ENCODE results near the gene IP6K3.
A peak's percentile ranks its signal among the peaks of the same experiment; 100 is the strongest.

DNA sequence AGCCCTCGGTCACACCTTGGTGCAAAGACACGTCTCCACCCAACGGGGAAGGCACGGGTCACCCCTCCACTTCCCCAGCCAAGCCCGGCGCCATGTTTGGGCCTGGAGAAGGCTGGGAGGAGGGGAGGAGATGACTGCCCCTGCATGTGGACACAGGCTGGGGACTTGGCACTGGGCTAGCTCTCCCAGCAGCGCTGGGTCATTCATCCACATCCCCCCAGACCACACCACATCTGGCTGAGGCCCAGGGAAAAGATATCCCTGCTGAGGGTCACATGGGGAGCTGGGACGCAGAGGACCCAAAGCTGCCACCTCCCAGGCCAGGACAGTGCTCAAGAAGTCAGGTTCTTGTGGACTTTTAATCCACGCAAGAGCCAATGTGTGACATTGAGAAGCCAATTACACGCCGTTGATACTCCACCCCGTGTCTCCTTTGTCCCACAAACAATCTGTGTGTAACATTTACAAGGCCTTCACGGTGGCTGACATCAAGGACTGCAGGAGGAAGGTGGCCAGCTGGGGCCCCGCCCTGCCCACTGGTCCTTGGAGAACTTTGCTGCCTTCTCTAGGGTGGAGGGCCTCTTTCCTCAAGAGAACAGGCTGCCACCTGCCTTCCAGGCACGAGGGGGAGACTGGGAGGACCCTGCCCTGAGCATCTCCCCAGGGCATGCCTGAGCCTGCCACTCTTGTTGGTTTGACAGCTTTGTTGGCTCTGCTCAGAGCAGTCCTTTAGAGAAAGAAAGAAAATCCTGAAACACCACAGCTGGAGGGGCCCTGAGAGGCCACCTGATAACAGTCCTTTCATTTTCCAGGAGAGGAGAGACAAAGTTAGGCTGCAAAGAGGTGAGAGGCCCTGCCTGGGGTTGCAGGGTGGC is 5.3 kb upstream of the IP6K3 start:
- TF ChIP-seq, protein P1, sequence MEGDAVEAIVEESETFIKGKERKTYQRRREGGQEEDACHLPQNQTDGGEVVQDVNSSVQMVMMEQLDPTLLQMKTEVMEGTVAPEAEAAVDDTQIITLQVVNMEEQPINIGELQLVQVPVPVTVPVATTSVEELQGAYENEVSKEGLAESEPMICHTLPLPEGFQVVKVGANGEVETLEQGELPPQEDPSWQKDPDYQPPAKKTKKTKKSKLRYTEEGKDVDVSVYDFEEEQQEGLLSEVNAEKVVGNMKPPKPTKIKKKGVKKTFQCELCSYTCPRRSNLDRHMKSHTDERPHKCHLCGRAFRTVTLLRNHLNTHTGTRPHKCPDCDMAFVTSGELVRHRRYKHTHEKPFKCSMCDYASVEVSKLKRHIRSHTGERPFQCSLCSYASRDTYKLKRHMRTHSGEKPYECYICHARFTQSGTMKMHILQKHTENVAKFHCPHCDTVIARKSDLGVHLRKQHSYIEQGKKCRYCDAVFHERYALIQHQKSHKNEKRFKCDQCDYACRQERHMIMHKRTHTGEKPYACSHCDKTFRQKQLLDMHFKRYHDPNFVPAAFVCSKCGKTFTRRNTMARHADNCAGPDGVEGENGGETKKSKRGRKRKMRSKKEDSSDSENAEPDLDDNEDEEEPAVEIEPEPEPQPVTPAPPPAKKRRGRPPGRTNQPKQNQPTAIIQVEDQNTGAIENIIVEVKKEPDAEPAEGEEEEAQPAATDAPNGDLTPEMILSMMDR (IDR thresholded peaks at IDR 0.05) = peak in 1 of 4 experiments; percentile 18
- TF ChIP-seq POLR2A (IDR thresholded peaks at IDR 0.05) = no peak
